GM19240 (cell line): Measurements from ENCODE around the gene OR2T11.
"Not testable (repeated sequence)": the region's sequence is repeated elsewhere in the genome, so short reads cannot be mapped to it uniquely, and the experiment has no call there.

ENCODE experiments used
- DNase-seq: peaks from one replicate; pipeline ENCODE4 v3.0.0; 2011; ENCODE audit warnings: low spot score; ENCODE audit not compliant: insufficient read length

The OR2T11 gene, protein sequence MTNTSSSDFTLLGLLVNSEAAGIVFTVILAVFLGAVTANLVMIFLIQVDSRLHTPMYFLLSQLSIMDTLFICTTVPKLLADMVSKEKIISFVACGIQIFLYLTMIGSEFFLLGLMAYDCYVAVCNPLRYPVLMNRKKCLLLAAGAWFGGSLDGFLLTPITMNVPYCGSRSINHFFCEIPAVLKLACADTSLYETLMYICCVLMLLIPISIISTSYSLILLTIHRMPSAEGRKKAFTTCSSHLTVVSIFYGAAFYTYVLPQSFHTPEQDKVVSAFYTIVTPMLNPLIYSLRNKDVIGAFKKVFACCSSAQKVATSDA

DNA sequence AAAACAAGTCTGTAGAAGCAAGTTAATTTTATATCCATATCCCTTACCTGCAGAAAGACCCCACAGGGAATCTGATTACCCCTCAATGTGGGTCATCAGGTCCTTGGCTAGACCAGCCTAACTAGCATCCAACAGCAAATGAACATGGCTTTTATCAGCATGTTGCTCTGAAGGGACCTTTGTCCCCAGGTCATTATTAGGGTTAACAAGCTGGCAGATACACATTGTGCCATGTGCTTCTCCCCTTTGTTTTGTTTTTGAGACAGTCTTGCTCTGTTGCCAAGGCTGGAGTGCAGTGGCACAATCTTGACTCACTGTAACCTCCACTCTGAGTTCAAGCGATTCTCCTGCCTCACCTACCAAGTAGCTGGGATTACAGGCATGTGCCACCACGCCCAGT lies at the start of gene OR2T11:
OR2T11 (minus strand) TSS at position 101 of the 400 bp plus-strand sequence. CDS start 7,963 bp downstream, outside the sequence.
- DNase-seq, result not testable (repeated sequence)

DNA sequence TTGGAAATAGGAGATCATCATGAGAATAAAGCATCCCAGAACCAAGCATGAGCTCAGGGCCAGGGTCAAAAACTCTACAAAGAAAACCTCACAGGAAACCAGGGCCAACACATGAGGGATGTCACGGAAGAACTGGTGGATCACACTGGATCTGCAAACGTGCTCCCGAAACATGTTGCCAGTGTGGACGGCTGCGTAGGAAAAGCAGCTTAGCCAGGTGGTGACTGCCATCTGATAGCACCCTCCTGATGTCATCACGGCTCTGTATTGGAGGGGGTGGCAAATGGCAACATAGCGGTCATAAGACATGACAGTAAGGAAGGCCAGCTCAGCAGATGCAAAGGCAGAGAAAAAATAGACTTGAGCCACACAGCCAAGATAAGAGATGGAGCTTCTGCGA lies 46.8 kb upstream of the OR2T11 start:
- no peak for DNase-seq

DNA sequence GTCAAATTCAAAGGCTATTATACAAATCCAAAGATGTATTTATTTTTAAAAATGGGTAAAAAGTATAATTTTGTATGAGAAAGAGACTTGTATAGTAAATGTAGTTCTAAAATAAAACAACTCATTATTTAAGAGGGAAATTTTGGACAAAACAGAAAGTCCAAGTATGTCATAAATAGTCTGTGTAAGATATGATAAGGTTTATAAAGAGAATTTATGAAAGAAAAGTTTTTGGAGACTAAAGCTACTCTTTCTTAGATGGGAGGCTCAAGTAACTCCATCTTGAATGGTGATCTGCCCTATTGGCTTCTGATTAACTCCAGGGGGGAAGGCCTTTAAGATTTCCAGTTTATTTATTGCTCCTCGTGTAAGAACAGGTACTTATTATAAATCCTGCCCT lies 35.1 kb upstream of the OR2T11 start:
- DNase-seq, result no peak

DNA sequence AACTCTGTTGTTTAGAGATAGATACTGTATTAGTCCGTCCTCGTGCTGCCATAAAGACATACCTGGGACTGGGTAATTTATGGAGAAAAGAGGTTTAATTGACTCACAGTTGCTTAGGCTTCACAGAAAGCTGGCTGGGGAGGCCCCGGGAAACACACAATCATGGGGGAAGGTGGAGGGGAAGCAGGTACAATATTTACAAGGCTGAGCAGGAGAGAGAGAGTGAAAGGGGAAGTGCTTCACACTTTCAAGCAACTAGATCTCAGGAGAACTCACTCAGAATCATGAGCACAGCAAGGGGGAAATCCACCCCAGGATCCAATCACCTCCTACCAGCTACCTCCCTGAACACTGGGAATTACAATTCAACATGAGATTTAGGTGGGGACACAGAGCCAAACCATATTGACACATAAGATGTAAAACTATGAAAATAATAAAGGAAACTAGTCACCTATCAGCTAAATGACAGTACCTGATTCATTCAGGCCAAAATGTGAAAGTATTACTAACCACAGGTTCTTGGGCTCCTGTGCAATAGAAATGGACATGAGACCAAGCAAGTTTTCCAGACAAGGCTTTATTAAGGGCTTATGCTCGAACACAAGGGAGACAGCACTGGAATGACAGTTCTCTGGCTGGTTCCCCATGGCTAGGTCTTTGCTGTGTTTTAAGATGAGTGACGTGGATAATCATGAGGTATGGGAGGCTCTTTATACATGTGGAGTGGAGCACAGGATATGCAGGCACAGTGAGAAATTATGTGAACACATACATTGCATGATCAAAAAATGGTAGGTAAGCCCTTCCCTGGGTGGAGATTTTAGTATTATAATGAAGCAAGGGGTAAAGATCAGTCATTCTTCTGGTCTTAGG lies 28.8 kb upstream of the OR2T11 start:
- DNase-seq, result not testable (repeated sequence)

DNA sequence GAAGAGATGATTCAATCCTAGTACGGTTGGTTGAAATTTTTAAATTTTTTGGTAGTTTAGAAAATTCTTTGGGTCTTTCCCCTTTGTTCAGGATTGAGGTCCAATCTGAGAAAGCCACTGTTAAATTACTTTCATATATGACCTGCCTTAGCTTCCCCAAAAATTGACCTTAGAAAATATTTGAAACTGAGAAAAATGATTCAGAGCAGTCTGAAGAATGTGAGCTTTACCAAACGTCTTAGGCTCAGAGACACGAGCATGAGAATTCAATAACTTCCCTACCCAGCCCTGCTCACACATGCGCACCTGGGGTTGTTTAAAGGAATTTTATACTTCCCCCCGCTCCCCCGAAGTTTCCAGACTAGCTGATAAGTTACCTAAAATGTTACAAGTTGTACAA lies 21.9 kb upstream of the OR2T11 start:
- DNase-seq, result not testable (repeated sequence)

DNA sequence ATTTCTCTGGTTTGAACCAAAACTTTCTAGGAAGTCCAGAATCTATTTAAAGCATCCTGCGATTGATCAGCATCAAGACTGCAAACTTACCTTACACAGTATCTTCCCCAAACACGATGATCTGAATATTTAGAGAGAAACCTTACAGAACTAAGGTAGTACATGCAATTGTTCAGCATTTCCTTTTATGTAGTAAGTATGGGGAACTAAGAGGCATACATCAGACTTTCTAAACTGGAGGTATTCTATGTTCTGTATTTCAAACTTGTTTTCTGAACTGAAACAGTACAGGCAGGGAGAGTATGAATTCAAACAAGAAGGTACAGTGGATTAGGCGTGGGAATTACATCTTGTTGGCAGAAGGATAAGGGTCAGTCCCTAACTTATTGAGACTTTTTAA lies 20.5 kb upstream of the OR2T11 start, which contains the start of gene OR2T27:
OR2T27 (minus strand) TSS at position 175 of the 400 bp plus-strand sequence. CDS start 4,644 bp downstream, outside the sequence.
- not testable (repeated sequence) for DNase-seq

DNA sequence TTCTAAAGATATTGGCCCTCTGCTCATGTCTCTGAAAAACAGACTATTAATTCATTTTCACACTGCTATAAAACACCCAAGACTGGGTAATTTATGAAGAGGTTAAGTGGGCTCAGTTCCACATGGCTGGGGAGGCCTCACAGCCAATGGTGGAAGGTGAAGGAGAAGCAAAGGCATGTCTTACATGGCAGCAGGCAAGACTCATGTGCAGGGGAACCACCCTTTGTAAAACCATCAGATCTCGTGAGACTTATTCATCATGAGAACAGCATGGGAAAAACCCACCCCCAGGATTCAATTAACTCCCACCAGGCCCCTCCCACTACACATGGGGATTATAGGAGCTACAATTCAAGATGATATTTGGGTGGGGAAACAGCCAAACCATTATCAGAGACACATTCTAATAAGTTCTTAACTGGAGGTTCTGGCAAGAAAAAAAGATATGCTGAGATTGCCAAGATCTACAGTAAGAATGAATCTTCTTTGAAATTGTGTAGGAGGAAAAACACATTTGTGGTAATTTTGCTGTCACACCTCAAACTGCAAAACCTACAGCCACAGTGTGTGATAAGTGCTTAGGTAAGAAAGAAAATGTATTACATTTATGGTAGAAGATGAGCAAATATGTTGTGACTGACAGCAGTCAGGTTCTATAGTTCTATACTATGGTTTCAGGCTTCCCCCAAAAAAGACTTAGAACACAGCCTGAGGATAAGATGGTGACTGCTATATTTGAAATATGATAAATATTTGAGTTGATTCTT lies 14.1 kb upstream of the OR2T11 start:
- DNase-seq, result not testable (repeated sequence)

DNA sequence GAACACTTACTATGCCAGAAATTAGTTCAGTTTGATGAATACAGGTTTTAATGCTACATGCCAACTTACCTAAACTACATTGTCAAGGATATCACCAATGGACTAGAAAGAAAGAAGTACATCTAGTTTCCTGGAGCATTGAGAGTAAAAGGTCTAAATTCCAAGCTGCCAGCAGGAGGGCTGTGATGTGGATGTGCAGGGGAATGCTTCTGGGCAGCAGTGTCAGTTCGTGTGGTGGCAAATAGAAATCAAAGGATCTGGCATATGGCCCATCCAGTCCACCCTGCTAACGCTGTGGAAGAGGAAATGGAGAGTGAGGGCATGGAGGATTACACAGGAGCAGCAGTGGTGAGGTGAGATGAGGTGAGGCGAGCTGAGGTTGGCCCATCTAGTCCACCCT lies 10.3 kb upstream of the OR2T11 start, which contains the start of gene OR2T35:
OR2T35 (minus strand) TSS at position 101 of the 400 bp plus-strand sequence. CDS start 6,020 bp downstream, outside the sequence.
- DNase-seq, result not testable (repeated sequence)

DNA sequence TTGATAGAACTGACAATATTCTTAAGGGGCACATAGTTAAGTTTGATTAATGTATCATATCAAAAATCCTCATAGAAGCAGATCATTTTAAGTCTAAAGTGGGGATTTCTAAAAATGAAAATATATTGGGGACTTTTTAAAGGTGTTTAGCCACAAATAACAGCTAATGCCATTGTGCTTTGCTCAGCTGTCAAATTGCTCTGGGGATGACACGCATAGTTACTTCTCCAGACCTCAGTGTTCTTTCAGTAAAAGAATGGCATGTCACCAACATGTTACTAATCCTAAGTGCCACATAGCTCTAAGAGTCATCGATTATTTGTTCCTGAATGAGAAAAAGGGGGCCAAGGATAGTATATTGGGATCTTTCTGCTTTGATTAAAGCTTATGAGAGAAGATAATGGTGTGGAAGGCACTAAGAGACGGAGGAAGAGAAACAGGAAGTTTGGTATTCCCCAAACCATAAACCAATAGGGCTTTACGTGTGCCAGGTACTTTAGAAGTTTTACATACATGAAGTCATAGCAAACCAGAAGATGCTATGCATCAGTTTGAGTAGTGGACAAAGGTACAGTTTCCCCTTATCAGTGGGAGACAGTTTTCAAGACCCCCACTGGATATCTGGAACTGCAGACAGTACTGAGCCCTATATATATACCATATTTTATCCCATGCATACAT lies 8.2 kb upstream of the OR2T11 start:
- DNase-seq, result not testable (repeated sequence)

DNA sequence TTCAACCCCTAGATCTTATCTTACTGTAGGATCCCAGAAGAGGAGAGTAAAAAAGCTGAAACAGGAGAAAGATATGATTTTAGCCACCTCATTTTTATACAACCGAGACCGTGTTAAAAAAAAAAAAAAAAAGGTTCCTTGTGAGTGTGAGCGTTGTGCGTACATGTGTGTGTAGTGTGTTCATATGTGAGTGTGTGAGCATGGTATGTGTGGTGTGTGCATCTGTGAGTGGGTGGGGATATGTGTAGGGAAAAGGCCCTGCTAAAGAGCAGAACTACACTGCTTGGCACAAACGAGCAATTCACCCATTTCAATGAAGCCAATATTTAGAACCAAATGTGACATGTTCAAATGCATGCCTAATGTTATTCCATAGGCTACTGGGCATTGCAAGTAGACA lies 6.7 kb upstream of the OR2T11 start:
- DNase-seq, result not testable (repeated sequence)

DNA sequence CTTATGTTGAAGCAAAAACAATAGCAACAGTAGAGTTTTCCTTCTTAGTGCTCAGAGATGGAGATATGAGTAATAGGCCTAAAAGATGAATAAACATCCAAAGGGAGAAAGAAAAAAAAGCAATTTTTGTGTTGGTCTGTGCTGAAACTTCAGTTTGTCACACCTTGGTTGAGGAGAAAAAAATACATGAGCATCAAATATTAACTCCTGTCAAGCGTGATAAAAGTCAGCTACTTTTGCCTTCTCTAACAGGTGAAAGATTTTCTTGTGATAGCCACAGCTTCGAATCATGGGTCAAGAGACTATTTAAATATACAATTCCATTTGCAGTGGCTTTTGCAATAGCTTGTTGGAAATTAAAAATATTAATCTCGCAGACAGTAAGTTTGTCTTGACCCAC lies 6.0 kb upstream of the OR2T11 start:
- not testable (repeated sequence) for DNase-seq

DNA sequence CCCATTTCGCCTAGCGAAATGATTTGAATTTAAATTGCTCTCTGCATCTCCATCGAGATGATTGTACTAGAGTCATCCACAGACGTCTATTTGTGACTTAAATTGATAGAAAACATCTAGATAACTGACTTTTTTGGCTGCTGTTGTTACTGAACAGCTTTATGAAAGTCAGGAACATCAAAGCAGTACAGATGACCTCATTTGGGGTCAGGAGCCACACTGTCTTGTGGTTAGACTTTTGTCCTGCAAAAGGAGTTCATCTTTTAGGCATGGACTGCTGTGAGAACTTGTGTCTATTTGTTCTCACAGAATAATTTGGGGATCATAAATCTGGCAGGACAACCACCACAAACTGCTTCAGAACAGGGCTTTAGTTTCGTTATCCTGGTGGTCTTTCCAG lies 4.8 kb upstream of the OR2T11 start:
- DNase-seq, result not testable (repeated sequence)

DNA sequence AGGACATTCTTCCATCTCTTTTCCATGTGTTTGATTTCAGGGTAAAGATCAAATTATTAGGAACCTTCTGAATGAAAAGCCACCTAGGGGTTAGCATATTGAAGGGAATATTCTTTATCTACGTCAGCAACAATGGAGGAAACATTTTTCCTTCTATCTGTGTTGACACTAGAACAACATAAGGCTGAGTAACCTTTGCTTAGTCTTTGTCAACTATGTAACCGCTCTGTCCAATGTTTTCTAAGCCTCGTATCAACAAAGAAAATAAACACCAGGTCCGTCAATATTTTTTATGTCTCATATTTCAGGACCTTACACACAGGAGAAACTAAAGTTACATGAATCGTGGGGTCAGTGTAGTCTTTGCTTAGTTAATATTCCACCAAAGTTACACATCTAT lies 1.7 kb upstream of the OR2T11 start:
- not testable (repeated sequence) for DNase-seq

DNA sequence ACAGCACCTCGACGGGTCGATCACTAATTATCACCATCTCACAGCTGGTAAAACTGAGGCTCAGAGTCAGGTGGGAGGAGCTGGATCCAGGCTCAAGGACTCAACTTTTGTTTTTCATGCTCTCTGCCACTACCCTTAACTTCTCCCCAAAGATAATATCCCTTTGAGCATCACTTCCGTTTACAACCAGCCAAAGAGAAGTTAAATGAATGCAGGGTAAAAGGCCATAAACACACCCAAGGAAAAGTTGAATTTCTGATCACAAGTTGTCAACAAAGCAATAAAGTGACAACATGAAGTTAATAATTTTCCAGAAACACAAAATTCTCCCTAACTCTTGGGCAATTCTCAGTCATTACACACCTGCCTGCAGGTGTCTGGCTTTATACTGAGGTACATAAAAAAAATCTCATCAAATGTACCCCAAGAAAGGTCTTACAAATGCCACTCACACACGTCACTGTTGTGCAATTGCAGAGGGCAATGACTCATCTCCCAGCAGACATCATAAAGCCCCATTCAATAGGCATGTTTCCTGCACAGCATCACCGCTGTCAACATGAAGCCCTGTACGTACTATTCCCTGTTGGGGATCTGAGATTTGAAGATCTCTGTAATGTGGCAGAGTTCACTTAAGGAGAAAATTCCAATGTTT lies 3.4 kb downstream of the OR2T11 start:
- DNase-seq, result no peak

DNA sequence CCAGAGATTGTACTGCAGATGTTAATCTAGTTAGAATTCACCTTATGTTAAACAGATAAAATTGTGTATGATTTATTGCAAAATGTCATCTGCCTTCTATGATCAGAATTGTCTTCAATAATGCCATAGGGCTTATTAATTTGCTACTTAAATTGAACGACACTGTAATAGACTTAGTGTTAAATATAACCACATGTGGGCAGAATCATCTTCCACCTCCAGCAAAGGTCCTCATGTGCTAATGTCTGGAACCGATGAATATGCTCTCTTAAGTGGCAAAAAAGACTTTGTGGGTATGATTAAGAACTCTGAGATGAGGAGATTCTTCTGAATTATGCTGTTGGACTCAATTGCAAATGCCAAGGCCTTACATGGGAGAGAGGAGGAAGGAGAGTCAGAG lies 4.3 kb downstream of the OR2T11 start:
- DNase-seq, result no peak

DNA sequence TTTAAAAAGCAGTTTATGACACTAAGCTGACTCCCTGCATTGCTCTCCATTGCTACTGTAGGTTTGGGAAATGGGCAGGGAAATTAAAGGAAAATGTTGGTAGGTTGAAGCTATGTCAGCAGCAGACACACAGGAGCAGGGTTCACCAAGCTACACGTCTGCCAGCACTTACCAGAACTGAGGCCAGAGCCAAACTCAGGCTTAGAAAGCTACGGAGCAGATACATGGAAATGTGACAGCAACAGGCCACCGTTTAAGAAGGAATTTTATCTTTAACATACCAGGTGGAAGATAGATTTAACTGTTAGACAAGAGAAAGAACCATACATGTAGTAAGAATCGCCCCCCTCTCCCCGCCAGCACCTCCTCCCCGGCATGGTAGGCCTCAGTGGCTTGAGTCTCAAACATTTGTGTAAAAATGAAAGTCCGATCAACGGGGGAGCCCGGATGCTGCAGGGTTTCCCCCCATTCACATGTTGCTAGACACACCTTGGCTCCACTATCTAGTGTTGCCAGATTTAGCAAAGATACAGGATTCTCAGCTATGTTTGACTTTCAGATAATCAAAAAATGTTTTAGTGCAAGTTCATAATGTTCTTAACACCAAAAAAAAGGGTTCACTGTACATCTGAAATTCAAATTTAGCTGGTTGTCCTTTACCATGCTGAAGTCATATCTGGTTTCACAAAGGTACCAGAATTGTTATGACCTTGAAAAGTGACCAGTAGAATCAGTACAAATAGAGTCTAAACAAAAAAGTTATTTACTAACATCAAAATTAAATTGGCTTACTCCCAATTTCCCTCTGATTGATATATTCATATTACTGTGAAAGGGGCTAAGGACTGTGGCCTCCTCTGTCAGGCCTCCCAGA lies 6.7 kb downstream of the OR2T11 start:
- no peak for DNase-seq

DNA sequence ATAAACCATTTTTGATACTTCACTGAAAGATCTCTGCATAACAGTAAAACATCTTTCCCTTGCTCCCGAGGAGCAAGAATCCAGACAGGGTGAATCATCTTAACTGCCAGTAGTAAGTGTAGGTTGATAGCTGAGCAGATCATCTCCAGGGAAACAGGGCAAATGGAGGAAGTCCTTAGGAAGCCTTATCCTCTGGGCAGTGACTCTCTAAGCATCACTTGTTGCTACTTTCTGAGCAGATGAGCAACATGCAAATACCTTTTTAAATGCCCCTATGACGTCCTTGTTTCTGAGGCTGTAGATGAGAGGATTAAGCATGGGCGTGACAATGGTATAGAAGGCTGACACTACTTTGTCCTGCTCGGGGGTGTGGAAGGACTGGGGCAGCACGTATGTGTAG lies 8.9 kb downstream of the OR2T11 start:
- no peak for DNase-seq

DNA sequence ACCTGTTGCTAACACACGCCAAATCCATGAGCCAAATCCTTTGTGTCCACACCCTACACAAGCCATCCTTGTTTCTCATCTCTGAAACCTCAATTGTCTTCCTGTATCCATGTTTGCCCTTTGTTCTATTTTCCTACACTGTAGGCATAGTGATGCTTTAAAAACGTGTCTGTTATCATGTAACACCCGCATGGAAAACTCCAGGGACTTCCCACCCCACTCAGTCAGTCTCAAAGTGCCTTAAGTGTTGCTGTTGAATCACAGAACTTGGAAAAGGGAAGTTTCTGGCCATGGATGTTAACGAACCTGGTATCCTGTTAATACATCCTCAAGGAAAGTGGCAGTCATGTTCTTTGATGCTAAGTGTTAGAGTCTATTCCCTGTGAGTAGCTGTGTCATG lies 9.7 kb downstream of the OR2T11 start:
- DNase-seq, result no peak

DNA sequence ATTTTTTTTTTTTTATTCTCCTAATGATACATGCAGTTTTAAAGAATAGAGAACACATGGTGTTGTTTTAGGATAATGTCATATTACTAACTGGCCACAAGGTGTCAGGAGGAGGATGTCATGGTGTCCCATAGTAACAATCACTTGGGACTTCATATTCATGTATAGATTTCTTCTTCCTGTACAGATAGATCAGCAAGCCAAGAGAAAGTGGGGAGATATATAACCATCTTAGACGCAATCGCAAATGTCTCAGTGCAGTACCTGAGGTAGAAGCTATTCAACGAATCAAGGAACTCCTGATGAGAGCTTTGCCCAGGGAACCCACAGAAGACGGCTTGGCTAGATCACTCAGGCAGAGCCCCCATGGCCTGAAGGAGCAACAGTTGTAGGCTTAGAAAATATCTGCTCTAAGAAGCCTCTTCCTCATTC lies 12.3 kb downstream of the OR2T11 start:
- no peak for DNase-seq
